ENCODE measurements around the gene SORCS1. TPM values are rescaled to one million over a fixed set of nuclear protein-coding genes. Genes with fewer than 3 reads are reported as not detected.

Gene SORCS1
- total and polyA plus RNA-seq, 2 of the 8 experiments (the other 6 are each of a cell fraction or from before 2014, with no cell fraction given) = 4.1 to 4.6 TPM

DNA sequence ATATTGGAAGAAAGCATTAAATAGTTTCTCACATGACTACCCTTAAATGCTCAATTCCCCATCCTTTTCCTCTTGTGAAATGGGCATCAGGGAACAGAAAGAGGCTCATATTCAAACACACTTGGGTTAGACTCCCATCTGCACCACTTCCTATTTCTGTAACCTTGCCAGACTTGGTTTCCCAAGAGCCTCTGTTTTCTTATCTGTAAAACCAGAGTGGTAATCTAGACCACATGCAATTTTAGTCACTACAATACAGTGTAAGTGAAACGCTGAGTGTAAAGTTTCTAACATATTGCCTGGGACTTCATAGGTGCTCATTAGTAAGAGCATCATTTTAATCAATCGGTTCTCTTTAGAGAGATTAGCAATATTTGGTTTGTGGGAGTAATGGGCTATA, 136.3 kb downstream of the SORCS1 start (continued):
- TF ChIP-seq TAF1 (IDR thresholded peaks at IDR 0.05; ENCODE audit: low read depth, low read length) = no peak
- no peak for TF ChIP-seq JUN (IDR thresholded peaks at IDR 0.05; ENCODE audit: low read depth, low read length)
- TF ChIP-seq SP4 (IDR thresholded peaks at IDR 0.05; ENCODE audit: low read length) = no peak
- no peak for TF ChIP-seq SIN3A (conservative IDR thresholded peaks at IDR 0.05 in 1 of 2, IDR thresholded peaks at IDR 0.05 in 1 of 2; ENCODE audit: low read depth in 1 of 2, low read length in 2 of 2)
- TF ChIP-seq POLR2AphosphoS5 (IDR thresholded peaks at IDR 0.05; ENCODE audit: low read depth, low read length) = no peak
